K562 (cell line): ENCODE data around the gene AP2S1. TPM values are rescaled to one million over a fixed set of nuclear protein-coding genes. Genes with fewer than 3 reads are reported as not detected.
A peak's percentile ranks its signal among the peaks of the same experiment; 100 is the strongest.

Source experiments
- CBX2 ChIP-seq: fragments of 200-600 bp; sonication (generic); IDR thresholded peaks from one replicate; pipeline ENCODE4 v1.6.1; 2012; ENCODE audit warnings: mild to moderate bottlenecking, low read length, inconsistent platforms; ENCODE audit not compliant: insufficient read depth, poor library complexity, severe bottlenecking
- KLF6 ChIP-seq: fragments of 250-450 bp; sonication (Bioruptor Pico); IDR thresholded peaks from 2 replicates; pipeline ENCODE4 v1.4.0; 2020; ENCODE audit warnings: mild to moderate bottlenecking, moderate library complexity, borderline replicate concordance
- ZNF224 ChIP-seq: sonication (generic); formaldehyde crosslinking; IDR thresholded peaks from 2 replicates; pipeline ENCODE4 v1.8.0; 2022; ENCODE audit warnings: mild to moderate bottlenecking, missing genetic modification reagents
- ZNF518B ChIP-seq: fragments of 250-450 bp; sonication (Bioruptor Pico); IDR thresholded peaks from 2 replicates; pipeline ENCODE4 v1.5.0; 2021; ENCODE audit warnings: mild to moderate bottlenecking, moderate library complexity
- ZNF655 ChIP-seq: fragments of 250-450 bp; sonication (Bioruptor Pico); IDR thresholded peaks from 2 replicates; pipeline ENCODE4 v1.5.0; 2021
- ZNF695 ChIP-seq: fragments of 450-650 bp; formaldehyde crosslinking; IDR thresholded peaks from 2 replicates; pipeline ENCODE4 v1.4.0; 2020; ENCODE audit warnings: mild to moderate bottlenecking, moderate library complexity
- polyA plus RNA-seq, 8 experiments: library from polyadenylated mRNA; depleted of rRNA in 4 of 8; stranded (reverse) in 5 of 8; unstranded in 3 of 8; fragments of >200 nt; fragmentation: Nextera tagmentation in 2 of 8; fragmentation: Illumina TruSeq in 1 of 8; extraction: Ambion mirVana in 2 of 8; extraction: Trizol in 1 of 8; gene quantifications; 2 replicates each; pipeline versions ENCODE4 v1.2.1 to v1.2.3, GENCODE V29; 2011 to 2014; ENCODE audit warnings: inconsistent platforms in 1 of 8, missing spikeins in 1 of 8
- total RNA-seq, 7 experiments: library from RNA; depleted of rRNA in 6 of 7; stranded (reverse); fragments of >200 nt in 6 of 7; fragmentation: Illumina TruSeq in 2 of 7; extraction: Trizol in 2 of 7; gene quantifications; 2 replicates each; pipeline versions ENCODE4 v1.2.1 to v1.2.3, GENCODE V29; 2011 to 2021; ENCODE audit warnings: low replicate concordance in 1 of 7
- TF ChIP-seq, protein P1 (sequence below), 3 experiments: fragments of 200-800 bp in 1 of 3; sonication (Bioruptor generic) in 1 of 3; sonication (generic) in 1 of 3; formaldehyde crosslinking in 1 of 3; IDR thresholded peaks; 2 replicates each; pipeline versions ENCODE4 v1.6.1 to v1.8.0; 2016 to 2022; ENCODE audit warnings: mild to moderate bottlenecking in 2 of 3, missing compliant biosample characterization in 2 of 3, missing genetic modification characterization in 2 of 3, missing genetic modification reagents in 1 of 3
- TF ChIP-seq, protein P2 (sequence below): sonication (generic); formaldehyde crosslinking; IDR thresholded peaks from 2 replicates; pipeline ENCODE4 v1.8.0; 2022; ENCODE audit warnings: mild to moderate bottlenecking, missing genetic modification reagents, borderline replicate concordance
- TF ChIP-seq, protein P3 (sequence below): sonication (generic); formaldehyde crosslinking; IDR thresholded peaks from 2 replicates; pipeline ENCODE4 v1.8.0; 2022; ENCODE audit warnings: mild to moderate bottlenecking, missing genetic modification reagents

Gene AP2S1
- total and polyA plus RNA-seq, 9 of the 15 experiments (the other 6 are each of a cell fraction or from before 2014, with no cell fraction given), result 32.4 to 294 (median 136) TPM

DNA sequence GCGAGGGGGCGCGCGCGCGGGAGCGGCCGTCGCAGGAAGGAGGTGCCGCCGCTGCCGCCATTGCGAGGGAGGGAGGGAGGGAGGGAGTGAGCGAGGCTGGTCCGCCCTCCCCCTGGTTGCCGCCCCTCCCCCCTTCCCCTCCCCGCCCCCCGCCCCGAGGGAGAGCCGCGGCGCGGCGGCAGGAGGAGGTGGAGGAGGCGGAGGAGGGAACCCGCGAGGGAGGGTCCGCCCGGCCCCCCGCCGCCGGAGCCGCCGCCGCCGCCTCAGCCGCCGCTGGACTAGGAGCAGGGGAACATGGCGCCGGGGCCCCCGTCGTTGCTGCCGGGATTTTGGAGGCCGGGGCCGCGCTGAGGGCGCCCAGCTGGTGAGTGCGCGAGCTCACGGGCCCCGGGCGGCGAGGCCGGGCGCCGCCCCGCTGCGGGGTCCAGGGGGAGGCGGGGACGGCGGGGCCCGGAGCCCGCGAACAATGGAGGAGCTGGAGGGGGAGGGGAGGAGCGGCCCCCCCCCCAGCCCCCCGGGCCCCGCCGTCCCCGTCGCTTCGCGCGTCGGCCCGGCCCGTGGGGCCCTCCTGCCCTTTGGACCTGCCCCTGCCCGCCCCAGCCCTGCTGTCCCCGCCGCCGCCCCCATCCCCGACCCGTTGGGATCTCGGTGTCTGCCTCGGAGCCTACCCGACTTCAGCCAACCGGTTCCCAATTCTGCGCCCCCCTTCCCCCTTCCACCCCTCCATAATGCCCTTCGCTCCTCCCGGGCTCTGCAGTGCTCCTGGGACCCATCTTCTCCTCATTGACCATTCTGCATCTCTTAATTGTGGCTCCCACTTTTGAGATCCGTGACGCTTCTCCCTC, 10.4 kb upstream of the AP2S1 start, which contains the start of gene ARHGAP35 (continued):
- no peak for TF ChIP-seq ZNF518B (CRISPR knock-in tag)
- TF ChIP-seq, protein P1, sequence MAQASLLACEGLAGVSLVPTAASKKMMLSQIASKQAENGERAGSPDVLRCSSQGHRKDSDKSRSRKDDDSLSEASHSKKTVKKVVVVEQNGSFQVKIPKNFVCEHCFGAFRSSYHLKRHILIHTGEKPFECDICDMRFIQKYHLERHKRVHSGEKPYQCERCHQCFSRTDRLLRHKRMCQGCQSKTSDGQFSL (CRISPR knock-in tag; IDR thresholded peaks at IDR 0.05), result peak; percentile 84
- TF ChIP-seq, protein P1 (tag; IDR thresholded peaks at IDR 0.05), result peak in 1 of 2 experiments; percentile 79; a peak in 1 of 4 replicates
- TF ChIP-seq ZNF695 (CRISPR knock-in tag), result no peak
- no peak for TF ChIP-seq CBX2
- no peak for TF ChIP-seq ZNF224 (CRISPR knock-in tag)
- TF ChIP-seq, protein P2, sequence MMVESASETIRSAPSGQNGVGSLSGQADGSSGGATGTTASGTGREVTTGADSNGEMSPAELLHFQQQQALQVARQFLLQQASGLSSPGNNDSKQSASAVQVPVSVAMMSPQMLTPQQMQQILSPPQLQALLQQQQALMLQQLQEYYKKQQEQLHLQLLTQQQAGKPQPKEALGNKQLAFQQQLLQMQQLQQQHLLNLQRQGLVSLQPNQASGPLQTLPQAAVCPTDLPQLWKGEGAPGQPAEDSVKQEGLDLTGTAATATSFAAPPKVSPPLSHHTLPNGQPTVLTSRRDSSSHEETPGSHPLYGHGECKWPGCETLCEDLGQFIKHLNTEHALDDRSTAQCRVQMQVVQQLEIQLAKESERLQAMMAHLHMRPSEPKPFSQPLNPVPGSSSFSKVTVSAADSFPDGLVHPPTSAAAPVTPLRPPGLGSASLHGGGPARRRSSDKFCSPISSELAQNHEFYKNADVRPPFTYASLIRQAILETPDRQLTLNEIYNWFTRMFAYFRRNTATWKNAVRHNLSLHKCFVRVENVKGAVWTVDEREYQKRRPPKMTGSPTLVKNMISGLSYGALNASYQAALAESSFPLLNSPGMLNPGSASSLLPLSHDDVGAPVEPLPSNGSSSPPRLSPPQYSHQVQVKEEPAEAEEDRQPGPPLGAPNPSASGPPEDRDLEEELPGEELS (CRISPR knock-in tag), result no peak
- TF ChIP-seq KLF6, result no peak
- no peak for TF ChIP-seq ZNF655 (CRISPR knock-in tag)
- TF ChIP-seq, protein P3, sequence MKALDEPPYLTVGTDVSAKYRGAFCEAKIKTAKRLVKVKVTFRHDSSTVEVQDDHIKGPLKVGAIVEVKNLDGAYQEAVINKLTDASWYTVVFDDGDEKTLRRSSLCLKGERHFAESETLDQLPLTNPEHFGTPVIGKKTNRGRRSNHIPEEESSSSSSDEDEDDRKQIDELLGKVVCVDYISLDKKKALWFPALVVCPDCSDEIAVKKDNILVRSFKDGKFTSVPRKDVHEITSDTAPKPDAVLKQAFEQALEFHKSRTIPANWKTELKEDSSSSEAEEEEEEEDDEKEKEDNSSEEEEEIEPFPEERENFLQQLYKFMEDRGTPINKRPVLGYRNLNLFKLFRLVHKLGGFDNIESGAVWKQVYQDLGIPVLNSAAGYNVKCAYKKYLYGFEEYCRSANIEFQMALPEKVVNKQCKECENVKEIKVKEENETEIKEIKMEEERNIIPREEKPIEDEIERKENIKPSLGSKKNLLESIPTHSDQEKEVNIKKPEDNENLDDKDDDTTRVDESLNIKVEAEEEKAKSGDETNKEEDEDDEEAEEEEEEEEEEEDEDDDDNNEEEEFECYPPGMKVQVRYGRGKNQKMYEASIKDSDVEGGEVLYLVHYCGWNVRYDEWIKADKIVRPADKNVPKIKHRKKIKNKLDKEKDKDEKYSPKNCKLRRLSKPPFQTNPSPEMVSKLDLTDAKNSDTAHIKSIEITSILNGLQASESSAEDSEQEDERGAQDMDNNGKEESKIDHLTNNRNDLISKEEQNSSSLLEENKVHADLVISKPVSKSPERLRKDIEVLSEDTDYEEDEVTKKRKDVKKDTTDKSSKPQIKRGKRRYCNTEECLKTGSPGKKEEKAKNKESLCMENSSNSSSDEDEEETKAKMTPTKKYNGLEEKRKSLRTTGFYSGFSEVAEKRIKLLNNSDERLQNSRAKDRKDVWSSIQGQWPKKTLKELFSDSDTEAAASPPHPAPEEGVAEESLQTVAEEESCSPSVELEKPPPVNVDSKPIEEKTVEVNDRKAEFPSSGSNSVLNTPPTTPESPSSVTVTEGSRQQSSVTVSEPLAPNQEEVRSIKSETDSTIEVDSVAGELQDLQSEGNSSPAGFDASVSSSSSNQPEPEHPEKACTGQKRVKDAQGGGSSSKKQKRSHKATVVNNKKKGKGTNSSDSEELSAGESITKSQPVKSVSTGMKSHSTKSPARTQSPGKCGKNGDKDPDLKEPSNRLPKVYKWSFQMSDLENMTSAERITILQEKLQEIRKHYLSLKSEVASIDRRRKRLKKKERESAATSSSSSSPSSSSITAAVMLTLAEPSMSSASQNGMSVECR (CRISPR knock-in tag), result no peak
